ENCODE data around the gene CHST12.
A peak's percentile ranks its signal among the peaks of the same experiment; 100 is the strongest.
"Not testable (repeated sequence)": the region's sequence is repeated elsewhere in the genome, so short reads cannot be mapped to it uniquely, and the experiment has no call there.

The CHST12 gene

GRCh38 chr7:2466675-2467074 lies 63.3 kb downstream of the CHST12 start:
- DNase-seq, result no peak

GRCh38 chr7:2468227-2468626 lies 64.8 kb downstream of the CHST12 start:
- no peak for DNase-seq

- not testable (repeated sequence) for DNase-seq
These were observed 66.2 kb downstream of the CHST12 start for GRCh38 chr7:2469460-2470203.

GRCh38 chr7:2470204-2471021 lies 67.0 kb downstream of the CHST12 start:
- DNase-seq, result no peak

- DNase-seq, result peak; percentile 44
These were observed 67.6 kb downstream of the CHST12 start for GRCh38 chr7:2471022-2471329.

- no peak for DNase-seq
These were observed 68.0 kb downstream of the CHST12 start for GRCh38 chr7:2471396-2471795.

- no peak for DNase-seq
These were observed 69.3 kb downstream of the CHST12 start for GRCh38 chr7:2472739-2473138.

- DNase-seq, result no peak
These were observed 70.2 kb downstream of the CHST12 start for GRCh38 chr7:2473496-2474180.

- no peak for DNase-seq
These were observed 70.8 kb downstream of the CHST12 start for GRCh38 chr7:2474224-2474623.

- no peak for DNase-seq
These were observed 71.6 kb downstream of the CHST12 start for GRCh38 chr7:2474813-2475677.

- no peak for DNase-seq
These were observed 72.2 kb downstream of the CHST12 start for GRCh38 chr7:2475678-2476015.

GRCh38 chr7:2476298-2476697 lies 72.9 kb downstream of the CHST12 start, which contains the start of gene GRIFIN:
Gene GRIFIN, minus strand, starts transcription at chr7:2476398. Its CDS starts 15 bp downstream, at chr7:2476383.
- no peak for DNase-seq

GRCh38 chr7:2476776-2477446 lies 73.5 kb downstream of the CHST12 start:
- no peak for DNase-seq

GRCh38 chr7:2477447-2478398 lies 74.3 kb downstream of the CHST12 start:
- DNase-seq, result peak; percentile 56

GRCh38 chr7:2478399-2478785 lies 75.0 kb downstream of the CHST12 start:
- peak; percentile 32 for DNase-seq

GRCh38 chr7:2478800-2479199 lies 75.4 kb downstream of the CHST12 start:
- no peak for DNase-seq

GRCh38 chr7:2479276-2480069 lies 76.1 kb downstream of the CHST12 start:
- DNase-seq, result no peak

- DNase-seq, result no peak
These were observed 76.6 kb downstream of the CHST12 start for GRCh38 chr7:2480070-2480408.

GRCh38 chr7:2481195-2481594 lies 77.8 kb downstream of the CHST12 start:
- no peak for DNase-seq

- DNase-seq, result no peak
These were observed 79.5 kb downstream of the CHST12 start for GRCh38 chr7:2482725-2483451.
